ENCODE measurements around the gene CRHR1. TPM values are rescaled to one million over a fixed set of nuclear protein-coding genes. Genes with fewer than 3 reads are reported as not detected.

CRHR1 gene
- polyA plus RNA-seq, 2 of the 4 experiments (the other 2 are of a cell fraction) = 0.09 to 0.12 TPM

- TF ChIP-seq TP53 (CRISPR knock-in tag; IDR thresholded peaks at IDR 0.05) = no peak
- TF ChIP-seq, protein P1, sequence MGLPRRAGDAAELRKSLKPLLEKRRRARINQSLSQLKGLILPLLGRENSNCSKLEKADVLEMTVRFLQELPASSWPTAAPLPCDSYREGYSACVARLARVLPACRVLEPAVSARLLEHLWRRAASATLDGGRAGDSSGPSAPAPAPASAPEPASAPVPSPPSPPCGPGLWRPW (IDR thresholded peaks at IDR 0.05) = no peak
- no peak for TF ChIP-seq EHF (CRISPR knock-in tag; IDR thresholded peaks at IDR 0.05)
- no peak for TF ChIP-seq NR3C1 (IDR thresholded peaks at IDR 0.05)
- TF ChIP-seq HEYL (CRISPR knock-in tag; IDR thresholded peaks at IDR 0.05) = no peak
- TF ChIP-seq FOXS1 (CRISPR knock-in tag; IDR thresholded peaks at IDR 0.05) = no peak
- TF ChIP-seq ZC3H11A (IDR thresholded peaks at IDR 0.05) = no peak
- TF ChIP-seq, protein P2, sequence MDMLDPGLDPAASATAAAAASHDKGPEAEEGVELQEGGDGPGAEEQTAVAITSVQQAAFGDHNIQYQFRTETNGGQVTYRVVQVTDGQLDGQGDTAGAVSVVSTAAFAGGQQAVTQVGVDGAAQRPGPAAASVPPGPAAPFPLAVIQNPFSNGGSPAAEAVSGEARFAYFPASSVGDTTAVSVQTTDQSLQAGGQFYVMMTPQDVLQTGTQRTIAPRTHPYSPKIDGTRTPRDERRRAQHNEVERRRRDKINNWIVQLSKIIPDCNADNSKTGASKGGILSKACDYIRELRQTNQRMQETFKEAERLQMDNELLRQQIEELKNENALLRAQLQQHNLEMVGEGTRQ (IDR thresholded peaks at IDR 0.05) = no peak
- no peak for TF ChIP-seq CEBPB (IDR thresholded peaks at IDR 0.05)
- TF ChIP-seq GATA3 (IDR thresholded peaks at IDR 0.05; ENCODE audit: borderline replicate concordance) = no peak
- TF ChIP-seq POLR2A (IDR thresholded peaks at IDR 0.05; ENCODE audit: low read length) = no peak
- TF ChIP-seq, protein P3, sequence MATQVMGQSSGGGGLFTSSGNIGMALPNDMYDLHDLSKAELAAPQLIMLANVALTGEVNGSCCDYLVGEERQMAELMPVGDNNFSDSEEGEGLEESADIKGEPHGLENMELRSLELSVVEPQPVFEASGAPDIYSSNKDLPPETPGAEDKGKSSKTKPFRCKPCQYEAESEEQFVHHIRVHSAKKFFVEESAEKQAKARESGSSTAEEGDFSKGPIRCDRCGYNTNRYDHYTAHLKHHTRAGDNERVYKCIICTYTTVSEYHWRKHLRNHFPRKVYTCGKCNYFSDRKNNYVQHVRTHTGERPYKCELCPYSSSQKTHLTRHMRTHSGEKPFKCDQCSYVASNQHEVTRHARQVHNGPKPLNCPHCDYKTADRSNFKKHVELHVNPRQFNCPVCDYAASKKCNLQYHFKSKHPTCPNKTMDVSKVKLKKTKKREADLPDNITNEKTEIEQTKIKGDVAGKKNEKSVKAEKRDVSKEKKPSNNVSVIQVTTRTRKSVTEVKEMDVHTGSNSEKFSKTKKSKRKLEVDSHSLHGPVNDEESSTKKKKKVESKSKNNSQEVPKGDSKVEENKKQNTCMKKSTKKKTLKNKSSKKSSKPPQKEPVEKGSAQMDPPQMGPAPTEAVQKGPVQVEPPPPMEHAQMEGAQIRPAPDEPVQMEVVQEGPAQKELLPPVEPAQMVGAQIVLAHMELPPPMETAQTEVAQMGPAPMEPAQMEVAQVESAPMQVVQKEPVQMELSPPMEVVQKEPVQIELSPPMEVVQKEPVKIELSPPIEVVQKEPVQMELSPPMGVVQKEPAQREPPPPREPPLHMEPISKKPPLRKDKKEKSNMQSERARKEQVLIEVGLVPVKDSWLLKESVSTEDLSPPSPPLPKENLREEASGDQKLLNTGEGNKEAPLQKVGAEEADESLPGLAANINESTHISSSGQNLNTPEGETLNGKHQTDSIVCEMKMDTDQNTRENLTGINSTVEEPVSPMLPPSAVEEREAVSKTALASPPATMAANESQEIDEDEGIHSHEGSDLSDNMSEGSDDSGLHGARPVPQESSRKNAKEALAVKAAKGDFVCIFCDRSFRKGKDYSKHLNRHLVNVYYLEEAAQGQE (IDR thresholded peaks at IDR 0.05) = no peak
- TF ChIP-seq MYC (IDR thresholded peaks at IDR 0.05; ENCODE audit: borderline replicate concordance, low read length) = no peak
- Histone ChIP-seq H3K4me3 (no peak overlapping the region), H3K27ac (no peak overlapping the region), H3K4me1 (no peaks in the 10 kb centered on the region), H3K4me2 (no peak overlapping the region), H3K9me3 (no peaks in the 10 kb centered on the region)
- POLR2A ChIA-PET = no interaction called here
- 75% methylated on average over 9 of the region's 9 CpGs for WGBS (ENCODE audit: missing lambda C conversion rate)
- ATAC-seq = no peak
- FAIRE-seq = no peak
- CTCF ChIA-PET = interaction anchor here (0.8 to 15.2 kb wide), 11 partner anchors 8 to 433 kb away, joined by 3 to 317 read pairs (median 6); partner anchors contain the start of gene CRHR1
- DNase-seq (ENCODE audit: low read depth in 1 of 2, low spot score in 1 of 2) = no peak
These were observed 44.1 kb downstream of the CRHR1 start for GRCh38 chr17:45828171-45828570.

GRCh38 chr17:45828582-45829133 lies 44.5 kb downstream of the CRHR1 start:
- no peak for ATAC-seq
- ChIA-PET CTCF (interaction anchor here (1.3 to 15.2 kb wide), 10 partner anchors 8 to 190 kb away, joined by 3 to 317 read pairs (median 10); partner anchors contain the start of genes CRHR1 and SPPL2C), POLR2A (no interaction called here)
- Histone ChIP-seq H3K4me2 (no peak overlapping the region), H3K27ac (no peak overlapping the region), H3K4me1 (no peaks in the 10 kb centered on the region), H3K9me3 (no peaks in the 10 kb centered on the region), H3K4me3 (no peak overlapping the region)
- DNase-seq (ENCODE audit: low read depth in 1 of 2, low spot score in 1 of 2) = no peak
- FAIRE-seq = no peak
- TF ChIP-seq RAD21 (conservative IDR thresholded peaks at IDR 0.05 in 1 of 2, IDR thresholded peaks at IDR 0.05 in 1 of 2) = peak in 1 of 2 experiments; percentile 23; a peak in 1 of 5 replicates
- TF ChIP-seq RARB (CRISPR knock-in tag; IDR thresholded peaks at IDR 0.05) = no peak
- 48% methylated on average over 15 of the region's 15 CpGs for WGBS (ENCODE audit: missing lambda C conversion rate)

DNA sequence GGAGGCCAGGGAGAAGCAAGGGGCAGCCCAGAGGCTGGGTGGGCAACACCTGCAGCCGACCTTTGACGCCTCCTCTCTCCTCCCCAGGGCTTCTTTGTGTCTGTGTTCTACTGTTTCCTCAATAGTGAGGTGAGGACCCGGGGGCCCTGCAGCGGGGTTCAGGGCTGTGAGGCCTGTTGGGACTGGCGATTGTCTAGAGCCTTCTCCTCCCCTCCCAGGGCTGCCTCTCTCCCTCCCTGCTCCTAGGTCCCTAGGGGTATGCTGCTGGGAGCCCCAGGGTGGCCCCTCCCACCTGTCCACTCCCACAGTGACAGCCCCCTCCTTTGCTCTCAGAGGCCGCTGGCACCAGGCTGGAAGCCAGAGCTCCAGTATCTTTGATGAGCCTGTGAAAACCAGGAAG lies 49.8 kb downstream of the CRHR1 start:
- Histone ChIP-seq H3K4me2 (no peak overlapping the region), H3K4me1 (peaks cover 6% of the 10 kb centered on the region; the same call in 2 of the 3 replicates), H3K4me3 (no peak overlapping the region), H3K9me3 (no peaks in the 10 kb centered on the region), H3K27ac (no peak overlapping the region)
- CTCF ChIA-PET = interaction anchor here (0.8 to 15.2 kb wide), 13 partner anchors 10 to 208 kb away, joined by 3 to 317 read pairs (median 4); partner anchors contain the start of genes CRHR1 and SPPL2C
- WGBS (ENCODE audit: missing lambda C conversion rate) = 66% methylated on average over 5 of the region's 6 CpGs
- FAIRE-seq (no peak), ATAC-seq (no peak), DNase-seq (ENCODE audit: low read depth in 1 of 2, low spot score in 1 of 2) (no peak)
- TF ChIP-seq HOXA7 (CRISPR knock-in tag; IDR thresholded peaks at IDR 0.05) = no peak
- no peak for TF ChIP-seq ZC3H11A (IDR thresholded peaks at IDR 0.05)
- no peak for TF ChIP-seq NFE2L2 (conservative IDR thresholded peaks at IDR 0.05; ENCODE audit: low read length)
- TF ChIP-seq RAD21 (conservative IDR thresholded peaks at IDR 0.05 in 1 of 2, IDR thresholded peaks at IDR 0.05 in 1 of 2) = no peak
- TF ChIP-seq ZFP36 (IDR thresholded peaks at IDR 0.05; ENCODE audit: borderline replicate concordance, partially characterized antibody) = no peak
- TF ChIP-seq HOXB13 (CRISPR knock-in tag; IDR thresholded peaks at IDR 0.05; ENCODE audit: low read depth) = no peak
- TF ChIP-seq, protein P4, sequence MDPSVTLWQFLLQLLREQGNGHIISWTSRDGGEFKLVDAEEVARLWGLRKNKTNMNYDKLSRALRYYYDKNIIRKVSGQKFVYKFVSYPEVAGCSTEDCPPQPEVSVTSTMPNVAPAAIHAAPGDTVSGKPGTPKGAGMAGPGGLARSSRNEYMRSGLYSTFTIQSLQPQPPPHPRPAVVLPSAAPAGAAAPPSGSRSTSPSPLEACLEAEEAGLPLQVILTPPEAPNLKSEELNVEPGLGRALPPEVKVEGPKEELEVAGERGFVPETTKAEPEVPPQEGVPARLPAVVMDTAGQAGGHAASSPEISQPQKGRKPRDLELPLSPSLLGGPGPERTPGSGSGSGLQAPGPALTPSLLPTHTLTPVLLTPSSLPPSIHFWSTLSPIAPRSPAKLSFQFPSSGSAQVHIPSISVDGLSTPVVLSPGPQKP (IDR thresholded peaks at IDR 0.05; ENCODE audit: low read depth, low read length) = no peak
- TF ChIP-seq MAX (IDR thresholded peaks at IDR 0.05) = no peak
- no peak for TF ChIP-seq TP53 (CRISPR knock-in tag; IDR thresholded peaks at IDR 0.05)
- TF ChIP-seq CHD4 (IDR thresholded peaks at IDR 0.05; ENCODE audit: borderline replicate concordance) = no peak
- TF ChIP-seq FOSB (CRISPR knock-in tag; IDR thresholded peaks at IDR 0.05) = no peak
- POLR2A ChIA-PET = no interaction called here
